Measurements from ENCODE around the gene MT4.

Gene MT4

DNA sequence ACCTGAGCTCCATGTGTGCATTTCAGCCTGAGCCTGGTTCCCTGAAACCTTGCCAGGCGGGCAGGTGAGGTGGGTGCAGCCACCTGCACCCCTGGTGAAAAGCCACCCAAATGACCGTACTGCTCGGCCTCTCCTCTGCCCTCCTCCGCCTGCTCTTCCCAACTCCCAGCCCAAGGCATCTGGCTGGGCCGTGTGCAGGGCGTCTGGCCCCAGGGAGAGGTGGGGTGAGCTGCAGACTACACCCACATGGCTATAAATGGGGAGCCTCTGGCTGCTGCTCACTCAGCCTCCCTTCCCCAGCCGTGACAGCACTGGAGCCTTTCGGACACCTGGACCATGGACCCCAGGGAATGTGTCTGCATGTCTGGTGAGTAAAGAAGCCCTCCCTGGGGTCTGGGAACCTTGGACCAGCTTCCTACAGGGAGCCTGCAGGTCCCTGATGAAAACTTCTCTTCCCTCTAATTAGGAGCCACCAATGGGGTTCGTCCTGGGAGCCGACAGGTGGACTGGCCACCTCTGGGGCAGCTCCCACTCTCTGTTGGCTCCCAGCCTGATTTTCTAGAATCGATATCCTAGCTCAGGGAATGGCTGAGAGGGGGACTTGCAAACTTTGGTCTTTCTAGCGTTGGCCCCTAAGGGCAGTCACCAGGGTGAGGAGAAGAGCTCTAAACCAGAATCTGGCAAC, at the start of gene MT4:
Gene MT4, plus strand, starts transcription at position 281 of the 685 bp plus-strand sequence. Its CDS starts 56 bp downstream, at position 337.
- DNase-seq: no peak

DNA sequence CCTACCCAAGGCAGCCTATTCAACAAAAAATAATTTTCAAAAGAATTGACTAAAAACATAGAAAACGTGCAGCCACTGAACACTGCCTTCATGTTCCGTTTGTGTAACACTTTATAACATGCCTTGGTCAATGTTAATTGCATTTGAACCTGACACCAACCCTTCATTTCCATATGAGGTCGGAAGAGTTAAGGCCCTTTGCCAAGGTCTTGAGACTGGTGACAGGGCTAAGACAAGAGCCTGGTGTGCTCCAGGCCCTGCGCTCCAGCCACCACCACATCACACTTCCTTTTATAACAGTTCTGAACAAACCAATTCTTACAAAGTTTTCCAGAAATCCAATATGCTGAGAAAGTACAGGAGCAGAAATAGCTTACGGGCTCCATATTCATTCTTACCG, 49.2 kb upstream of the MT4 start:
- DNase-seq: no peak

DNA sequence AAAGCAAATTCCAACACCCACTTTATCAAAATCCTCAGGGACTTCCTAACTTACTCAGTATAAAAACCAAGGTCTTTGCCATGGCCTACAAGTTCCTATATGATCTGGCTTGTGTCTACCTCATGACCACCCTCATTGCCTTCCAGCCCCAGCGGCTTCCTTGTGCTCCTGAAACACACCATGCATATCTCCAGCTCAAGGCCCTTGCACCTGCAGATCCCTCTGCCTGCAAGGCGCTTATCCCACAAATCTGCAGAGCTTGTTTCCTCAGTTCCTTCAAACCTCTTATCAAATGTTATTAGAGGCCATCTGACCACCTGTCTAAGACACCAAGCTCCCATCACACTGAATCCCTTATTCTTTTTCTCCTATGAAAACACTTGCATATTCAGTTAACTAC, 47.7 kb upstream of the MT4 start:
- no peak for DNase-seq

DNA sequence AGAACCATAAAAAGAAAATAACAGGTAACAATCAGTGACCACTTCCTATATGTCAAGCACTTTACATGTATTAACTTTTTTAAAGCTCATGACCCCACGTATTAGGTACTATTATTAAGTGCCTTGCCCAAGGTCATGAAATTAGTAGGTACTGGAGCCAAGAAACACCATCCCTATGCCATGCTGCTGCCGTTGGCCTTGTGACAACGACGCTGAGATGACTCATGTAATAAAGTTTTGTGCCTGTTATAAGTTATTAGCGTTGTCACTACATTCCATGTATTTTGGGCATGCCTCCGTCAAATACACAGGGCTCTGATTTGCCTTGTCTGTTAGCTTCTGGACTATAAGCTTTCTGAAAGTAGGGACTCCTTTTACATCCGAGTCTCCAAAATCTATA, 46.4 kb upstream of the MT4 start:
- DNase-seq: no peak

DNA sequence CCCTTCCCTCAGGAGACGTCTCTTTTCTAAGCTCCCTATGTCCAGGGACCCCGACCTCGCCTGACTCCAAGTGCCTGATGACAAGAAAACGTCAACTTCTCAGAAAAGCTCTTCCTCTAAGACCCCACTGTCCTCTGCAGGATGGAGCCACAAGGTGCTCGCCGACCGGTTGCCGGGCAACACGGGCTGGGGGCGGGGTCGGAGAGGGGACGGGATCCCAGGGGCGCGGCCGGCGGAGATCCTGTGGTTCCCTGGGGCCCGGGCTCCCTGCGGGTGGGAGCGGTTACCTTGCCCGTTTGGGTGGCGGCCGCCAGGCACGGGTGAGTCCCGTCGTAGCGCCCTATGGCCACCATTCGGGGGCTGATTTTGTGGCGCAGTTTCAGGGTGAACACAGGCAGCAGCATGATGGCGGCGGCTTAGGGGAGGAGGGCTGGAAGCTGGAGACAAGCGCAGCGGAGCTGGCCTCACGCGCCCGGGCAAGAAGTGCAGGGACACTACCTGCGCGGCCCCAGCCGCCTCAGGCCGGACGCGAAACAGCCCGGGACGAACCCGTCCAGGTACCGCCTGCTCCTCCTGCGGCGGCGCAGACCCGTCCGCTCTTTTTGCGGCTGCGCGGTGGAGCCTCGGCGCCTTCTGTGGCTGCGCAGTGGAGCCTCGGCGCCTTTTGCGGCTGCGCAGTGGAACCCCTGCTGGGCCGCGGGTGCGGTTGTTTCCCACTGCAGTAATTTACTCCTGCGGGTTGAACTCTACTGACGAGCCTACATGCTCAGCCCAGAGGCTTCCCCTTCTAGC, 45.2 kb upstream of the MT4 start, which contains the start of gene BBS2:
Gene BBS2, minus strand, starts transcription at position 566 of the 792 bp plus-strand sequence. Its CDS starts 162 bp downstream, at position 404.
- peak; percentile 84 for DNase-seq

DNA sequence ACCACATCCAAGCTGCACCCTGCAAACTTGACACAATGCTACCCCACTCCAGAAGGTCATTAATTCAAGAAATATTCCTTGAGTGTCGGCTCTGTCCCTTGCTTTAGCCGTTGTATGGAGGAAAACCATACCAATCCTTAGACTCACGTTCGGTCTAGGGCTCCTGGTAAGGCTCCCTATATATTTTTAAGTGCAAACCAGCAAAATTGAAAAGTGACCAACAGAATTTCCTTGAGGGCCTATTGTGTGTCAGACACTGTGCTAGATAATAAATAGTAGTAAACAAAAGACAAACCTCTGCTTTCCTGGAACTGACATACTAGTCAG, 44.7 kb upstream of the MT4 start:
- no peak for DNase-seq

DNA sequence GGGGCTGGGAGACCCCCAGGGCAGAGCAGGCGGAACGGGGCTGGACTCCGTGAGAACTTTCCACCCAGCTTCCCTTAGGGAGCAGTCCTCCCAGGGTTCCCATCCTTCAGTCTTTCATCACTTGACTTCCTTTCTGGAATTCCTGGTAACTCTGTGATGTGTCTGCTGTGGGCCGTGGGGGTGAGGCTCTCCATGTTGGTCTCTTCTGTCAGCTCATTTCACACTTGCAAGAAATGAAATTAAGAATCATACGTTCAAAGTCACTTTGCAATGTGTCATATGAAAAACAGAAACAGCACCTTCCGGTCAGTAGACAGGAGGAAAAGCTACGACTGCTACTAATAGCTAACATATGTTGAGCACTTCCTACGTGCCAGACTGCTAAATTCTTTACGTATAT, 39.6 kb upstream of the MT4 start:
- no peak for DNase-seq

DNA sequence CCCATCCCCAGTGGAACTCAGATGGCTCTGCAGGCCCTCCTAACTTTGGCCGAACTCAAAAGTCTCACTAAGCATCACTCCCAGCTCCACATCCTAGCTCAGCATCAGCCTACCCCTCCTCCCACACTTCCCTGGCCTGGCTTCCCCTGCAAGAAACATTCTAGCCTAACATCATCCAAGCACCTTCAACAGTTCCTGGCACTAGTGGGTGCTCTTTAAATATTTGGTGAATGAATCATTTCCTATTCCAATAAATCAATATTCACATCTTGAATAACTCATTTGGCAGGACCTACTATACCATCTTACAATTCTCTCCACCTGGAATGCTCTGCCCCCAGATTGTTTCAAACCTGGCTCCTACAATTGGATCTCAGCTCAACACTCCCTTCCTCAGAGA, 34.0 kb upstream of the MT4 start:
- no peak for DNase-seq

DNA sequence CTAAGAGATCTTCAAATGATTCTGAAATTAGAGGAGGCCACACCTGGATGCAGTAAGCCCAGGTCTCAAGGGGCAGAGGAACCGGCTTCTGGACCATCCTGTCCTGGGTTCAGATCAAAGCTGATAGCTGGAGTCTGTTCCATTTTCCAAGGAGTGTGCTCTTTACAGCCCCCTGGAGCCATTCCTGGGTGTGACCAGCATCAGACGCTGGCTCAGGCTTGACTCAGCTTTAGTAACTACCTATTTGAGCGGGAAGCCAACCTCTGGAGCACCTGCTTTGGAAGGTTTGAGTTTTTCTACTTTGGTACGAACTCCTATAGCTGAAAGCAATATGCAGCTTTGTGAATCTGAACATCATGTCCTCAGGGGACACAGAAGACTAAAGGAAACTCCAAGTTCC, 32.2 kb upstream of the MT4 start:
- DNase-seq: no peak

DNA sequence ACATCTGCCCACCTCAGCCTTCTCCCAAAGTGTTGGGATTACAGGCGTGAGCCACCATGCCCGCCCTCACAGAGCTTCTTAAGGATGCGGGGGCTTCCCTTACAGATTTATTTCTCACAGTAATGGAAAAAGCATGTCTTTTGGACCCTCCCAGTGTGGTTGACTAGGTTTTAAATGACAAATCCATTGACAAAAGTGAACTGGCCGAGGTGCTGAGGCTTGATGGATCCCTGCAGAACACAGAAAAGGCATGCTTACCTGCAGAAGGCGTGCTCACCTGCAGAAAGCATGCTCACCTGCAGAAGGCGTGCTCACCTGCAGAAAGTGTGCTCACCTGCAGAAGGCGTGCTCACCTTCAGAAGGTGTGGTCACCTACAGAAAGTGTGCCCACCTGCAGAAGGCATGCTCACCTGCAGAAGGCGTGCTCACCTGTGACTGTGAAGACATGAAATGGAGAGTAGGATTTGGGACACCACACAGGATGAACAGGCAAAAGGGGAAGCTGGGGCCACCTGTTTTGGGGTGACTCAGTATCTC, 30.0 kb upstream of the MT4 start:
- DNase-seq: no peak

DNA sequence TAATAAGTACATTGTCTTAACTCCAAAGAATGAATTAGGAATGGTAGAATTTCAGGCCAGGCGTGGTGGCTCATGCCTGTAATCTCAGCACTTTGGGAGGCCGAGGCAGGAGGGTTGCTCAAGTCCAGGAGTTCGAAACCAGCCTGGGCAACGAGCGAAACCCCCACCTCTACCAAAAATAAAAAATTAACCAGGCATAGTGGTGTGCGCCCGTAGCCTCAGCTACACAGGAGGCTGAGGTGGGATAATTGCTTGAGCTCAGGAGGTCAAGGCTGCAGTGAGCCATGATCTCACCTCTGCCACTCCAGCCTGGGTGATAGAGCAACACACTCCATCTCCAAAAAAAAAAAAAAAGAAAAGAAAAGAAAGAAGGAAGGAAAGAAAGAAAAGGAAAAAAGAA, 26.5 kb upstream of the MT4 start:
- DNase-seq: no peak

DNA sequence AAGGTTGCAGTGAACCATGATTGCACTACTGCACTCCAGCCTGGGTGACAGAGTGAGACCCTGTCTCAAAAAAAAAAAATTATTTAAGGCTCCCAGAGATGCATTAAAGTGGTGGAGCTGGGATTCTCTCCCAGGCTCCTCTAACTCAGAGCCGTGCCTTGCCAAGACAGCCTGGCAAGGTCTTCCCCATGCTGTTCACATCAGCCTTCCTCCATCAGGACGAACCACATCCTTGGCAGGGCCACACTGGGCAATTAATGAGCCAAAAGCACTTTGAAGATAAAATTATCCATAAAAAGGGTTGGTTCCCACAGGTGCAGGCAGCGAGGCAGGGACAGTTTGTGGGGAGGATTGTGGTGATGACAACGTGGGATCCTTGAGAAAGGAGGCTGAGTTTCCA, 25.2 kb upstream of the MT4 start:
- DNase-seq: no peak

DNA sequence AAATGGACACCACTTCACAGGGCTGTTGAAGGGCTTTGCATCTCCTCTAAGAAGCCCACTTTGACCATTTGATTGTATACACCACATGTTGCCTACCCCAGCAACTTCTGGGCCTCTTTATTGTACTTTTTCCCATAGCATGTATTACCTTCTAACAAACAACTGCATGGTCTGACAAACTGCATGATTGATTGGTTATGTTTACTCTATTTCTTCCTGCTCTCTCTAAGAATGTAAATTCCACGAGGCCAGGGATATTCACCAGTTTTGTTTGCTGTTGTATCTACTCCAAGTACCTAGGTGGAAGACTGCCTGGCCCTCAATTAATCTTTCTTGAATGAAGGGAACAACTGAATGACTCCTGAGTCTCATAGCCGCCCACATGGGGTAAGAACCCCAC, 22.8 kb upstream of the MT4 start:
- no peak for DNase-seq

DNA sequence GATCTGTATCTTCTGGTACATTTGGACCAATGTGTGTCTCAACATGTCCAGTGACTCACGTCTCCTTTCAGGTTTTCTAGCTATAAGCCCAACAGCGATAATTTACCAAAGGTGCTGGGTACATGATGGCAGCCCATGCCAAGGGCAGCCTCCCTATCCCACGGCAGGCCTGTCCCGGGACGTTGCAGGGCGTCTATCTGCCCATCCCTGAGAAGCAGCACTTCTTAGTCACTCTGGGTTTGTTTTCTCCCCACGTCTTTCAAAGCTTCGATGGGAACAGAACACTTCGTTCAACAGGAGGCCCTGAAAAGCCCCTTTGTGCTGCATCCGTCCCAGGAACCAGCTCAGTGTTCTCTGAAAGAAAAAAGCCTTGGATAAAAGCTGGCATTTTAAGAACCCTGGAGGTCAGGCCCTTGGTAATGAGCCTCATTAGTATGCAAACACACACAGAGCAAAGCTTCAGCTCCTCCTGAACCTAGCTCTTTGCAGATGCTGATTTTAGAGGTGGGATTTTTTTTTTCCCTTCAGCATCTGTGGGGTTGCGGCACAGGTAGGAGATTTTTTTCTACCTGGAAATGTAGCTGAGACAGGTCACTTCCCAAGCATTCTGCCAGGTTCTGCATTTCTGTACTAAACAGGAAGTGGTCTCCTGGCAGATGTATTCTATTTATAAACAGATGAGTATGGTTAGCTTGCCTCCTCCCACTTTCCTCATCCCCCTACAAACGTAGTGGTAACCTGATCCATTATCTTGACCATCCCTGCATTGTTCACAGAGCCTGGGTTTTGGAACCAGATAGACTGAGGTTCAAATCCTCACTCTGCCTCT, 17.5 kb upstream of the MT4 start:
- no peak for DNase-seq

DNA sequence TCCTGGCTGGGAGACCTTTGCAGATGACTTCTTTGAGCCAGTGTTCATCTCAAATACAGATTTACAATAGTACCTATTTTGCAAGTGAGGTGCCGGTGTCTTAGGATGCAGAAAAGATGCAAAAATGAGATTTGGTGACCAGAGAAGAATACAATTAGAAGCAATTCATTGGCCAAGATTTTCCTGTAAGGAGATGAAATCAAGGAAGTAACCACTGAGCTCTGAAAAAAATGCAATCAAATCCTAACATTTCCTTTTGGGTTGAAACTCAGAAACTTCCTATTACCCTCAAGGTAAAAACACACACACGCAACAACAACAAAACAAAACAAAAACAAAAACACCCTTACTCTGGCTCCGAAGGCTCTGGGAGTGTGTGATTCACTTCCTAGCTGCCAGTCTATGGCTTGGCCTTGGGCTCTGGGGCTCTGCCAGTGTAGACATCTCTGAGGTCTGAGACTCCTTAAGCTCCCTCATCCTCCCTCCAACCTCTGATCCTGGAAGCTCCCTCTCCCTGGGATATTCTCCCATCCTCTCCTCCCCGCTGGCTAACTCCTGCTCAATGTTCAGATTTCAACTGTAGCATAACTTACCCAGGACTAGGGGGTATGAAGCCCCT, 16.8 kb upstream of the MT4 start:
- DNase-seq: no peak

DNA sequence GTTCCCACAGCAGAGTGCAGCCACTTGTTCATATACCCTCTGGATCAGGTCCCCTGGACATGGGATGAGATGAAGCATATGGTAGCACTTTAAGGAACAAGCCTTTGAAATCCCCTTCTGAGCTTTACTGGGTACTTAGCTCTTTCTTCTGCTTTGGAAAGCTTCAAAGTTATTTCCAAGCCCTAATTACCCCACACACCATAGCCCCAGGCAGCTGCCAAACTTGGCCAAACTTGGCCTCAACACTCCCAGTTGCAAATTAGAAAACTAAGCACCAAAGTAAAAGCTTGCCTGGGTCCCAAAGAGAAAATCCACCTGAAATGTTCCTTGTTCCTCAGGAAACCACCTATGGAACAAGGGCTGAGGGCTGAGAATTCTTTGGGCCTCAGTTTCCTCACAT, 15.7 kb upstream of the MT4 start:
- no peak for DNase-seq

DNA sequence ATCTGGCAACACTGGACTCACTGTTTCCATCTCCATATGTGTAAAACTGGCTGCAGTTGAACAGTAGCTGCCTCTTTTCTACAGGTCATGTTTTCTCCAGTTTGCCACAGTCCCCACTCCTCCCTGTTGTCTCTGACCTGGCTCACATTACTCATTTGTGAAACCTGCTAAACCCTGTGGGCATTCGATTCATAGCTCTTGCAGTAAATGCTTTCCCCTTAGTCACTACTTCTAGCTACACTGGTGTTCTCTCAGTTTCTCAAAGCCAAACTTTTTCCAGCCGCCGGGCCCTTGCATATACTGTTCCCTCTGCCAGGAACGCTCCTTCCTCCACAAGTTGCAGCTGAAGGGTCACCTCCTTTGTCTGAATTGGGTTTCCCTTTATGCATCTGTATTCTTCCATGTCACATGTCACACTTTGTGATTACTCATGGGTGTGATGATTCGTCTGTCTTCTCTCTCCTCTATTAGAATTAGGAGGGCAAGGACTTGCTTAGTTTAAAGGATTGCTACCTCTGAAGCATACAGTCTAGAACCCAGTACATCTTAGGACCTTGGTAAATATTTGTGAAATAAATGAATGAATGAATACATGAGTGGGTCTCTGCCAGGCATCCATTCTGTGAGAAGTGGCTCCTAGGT, 15.0 kb upstream of the MT4 start:
- no peak for DNase-seq

DNA sequence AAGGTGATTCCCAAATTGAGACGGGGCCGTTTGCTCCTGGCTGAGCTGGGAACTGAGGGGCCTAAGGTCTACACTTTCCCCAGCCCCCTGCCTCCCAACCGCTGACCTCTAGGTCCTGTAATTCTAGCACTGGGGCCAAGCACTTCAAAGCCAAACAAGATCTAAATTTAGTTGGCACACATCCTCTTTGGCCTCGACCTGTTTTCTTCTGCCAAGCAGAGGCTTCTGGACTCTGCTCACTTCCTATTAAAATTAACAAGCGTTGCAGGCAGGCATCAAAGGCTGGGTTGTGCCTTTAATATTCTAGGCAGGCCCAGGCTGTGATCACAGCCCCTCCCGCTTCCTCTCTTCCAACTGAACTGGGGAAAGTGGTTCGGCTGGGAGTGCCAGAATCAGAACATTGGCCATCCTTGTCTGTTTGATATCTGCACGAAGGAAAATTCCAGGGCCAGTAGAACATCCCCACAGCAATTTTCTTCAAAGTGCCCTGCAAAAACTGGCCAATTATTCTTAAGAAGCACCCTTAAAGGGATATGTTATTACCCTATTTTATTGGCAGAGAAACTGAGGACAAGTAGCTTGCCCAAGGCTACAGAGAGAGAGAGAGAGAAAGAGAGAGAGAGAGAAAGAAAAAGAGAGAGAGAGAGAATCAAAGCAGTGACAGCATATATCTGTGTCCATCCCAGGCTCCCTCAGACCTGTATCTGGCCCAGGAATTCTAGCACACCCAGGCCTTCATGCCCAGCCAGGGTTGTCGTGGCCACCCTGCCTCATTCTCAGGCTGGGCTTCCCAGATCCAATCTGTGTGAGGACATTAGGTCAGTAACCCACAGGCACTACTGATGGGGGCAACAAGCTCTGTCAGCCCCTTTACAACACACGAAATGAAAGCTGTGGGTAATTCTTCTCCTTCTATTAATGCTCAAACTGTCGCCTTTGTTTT, 12.8 kb upstream of the MT4 start:
- no peak for DNase-seq

DNA sequence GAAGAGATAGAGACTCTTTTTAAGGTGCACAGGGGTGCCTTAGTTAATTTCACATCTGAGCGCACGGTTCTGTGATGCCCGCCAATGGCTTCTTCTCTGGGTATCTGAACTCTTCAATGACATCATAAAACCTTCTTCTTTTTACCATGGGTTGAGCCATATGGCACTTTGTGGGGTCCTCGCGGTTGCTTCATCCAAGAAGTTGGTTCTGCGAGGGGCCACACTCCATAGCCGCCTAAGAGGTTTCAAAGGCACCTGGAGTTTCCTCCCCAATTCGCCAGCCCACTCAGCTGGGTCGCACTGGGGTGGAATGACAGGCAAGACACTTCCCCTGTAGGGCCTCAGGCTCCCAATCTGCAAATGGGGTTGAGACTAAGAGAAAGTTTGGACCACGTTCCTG, 10.4 kb upstream of the MT4 start:
- DNase-seq: no peak

DNA sequence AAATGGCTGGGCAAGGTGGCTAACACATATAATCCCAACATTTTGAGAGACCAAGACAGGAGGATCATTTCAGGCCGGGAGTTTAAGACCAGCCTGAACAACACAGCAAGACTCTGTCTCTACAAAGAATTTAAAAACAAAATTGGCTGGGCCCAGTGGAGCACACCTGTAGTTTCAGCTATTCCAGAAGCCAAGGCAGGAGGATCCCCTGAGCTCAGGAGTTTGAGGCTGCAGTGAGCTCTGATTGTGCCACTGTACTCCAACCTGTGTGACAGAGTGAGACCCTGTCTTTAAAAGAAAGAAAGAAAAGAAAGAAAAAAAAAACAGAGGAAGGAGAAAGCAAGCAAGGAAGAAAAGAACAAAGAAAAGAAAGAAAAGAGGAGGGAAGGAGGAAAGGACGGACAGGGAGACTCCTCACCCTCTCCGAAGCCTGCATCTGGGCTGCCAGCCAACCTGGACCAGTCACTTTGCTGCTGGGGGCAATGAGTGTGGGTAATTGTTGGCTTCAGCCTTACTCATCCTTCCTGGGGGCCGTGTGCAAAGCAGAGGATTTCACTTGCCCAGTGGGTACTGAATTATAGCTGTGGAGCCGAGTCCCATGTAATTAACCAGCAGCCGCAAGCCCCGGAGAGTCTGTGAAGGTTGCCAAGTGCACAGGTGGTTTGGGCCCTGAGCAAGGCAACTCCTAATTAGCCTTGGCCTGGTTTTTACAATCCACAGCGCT, 6.7 kb upstream of the MT4 start:
- DNase-seq: no peak

DNA sequence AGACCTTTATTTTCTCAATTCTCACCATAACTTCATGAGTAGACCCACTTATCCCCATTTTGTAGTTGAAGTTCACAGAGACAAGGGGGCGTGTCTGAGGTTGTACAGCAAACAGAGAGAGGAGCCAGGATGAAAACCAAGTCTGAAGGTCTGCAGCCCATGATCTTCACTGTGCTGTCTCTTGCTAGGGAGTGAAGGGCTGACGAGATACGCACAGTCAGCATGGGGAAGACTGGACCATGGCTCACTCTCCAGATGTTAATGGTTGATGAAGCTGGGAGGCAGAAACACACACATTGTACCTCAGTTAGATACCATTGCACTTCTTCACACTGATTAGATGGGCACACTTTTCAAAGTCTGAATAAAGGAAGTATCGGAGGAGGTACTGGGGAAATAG, 5.8 kb upstream of the MT4 start:
- no peak for DNase-seq

Data from NCI-H345 (cell line).